HG03432 (cell line): Measurements from ENCODE around the gene MTOR.
"Not testable (repeated sequence)": the region's sequence is repeated elsewhere in the genome, so short reads cannot be mapped to it uniquely, and the experiment has no call there.

Experiments used
- ATAC-seq: cut with Tn5 transposase; IDR thresholded peaks from one replicate; pipeline ENCODE4 v1.9.1; 2021; ENCODE audit warnings: mild to moderate bottlenecking, moderate library complexity; ENCODE audit not compliant: unreplicated experiment

The MTOR gene

GRCh38 chr1:11125931-11126330 lies 136.4 kb downstream of the MTOR start:
- ATAC-seq = no peak

- no peak for ATAC-seq
Measured at GRCh38 chr1:11124965-11125364, 137.4 kb downstream of the MTOR start.

DNA sequence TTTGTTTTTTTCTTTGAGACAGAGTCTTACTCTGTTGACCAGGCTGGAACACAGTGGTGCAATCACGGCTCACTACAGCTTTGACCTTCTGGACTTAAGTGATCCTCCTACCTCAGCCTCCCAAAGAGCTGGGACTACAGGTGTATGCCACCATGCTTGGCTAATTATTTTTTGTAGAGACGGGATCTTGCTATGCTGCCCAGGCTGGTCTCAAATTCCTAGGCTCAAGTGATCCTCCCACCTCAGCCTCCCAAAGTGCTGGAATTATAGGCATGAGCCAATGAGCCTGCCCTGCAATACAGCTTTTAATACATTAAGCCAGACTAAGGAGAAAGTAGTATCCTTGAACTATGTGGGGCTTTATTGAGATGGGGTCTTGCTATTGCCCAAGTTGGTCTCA lies 146.0 kb downstream of the MTOR start:
- no peak for ATAC-seq

GRCh38 chr1:11114966-11115365 lies 147.4 kb downstream of the MTOR start:
- no peak for ATAC-seq

- no peak for ATAC-seq
Measured at GRCh38 chr1:11109047-11109760, 153.1 kb downstream of the MTOR start.

DNA sequence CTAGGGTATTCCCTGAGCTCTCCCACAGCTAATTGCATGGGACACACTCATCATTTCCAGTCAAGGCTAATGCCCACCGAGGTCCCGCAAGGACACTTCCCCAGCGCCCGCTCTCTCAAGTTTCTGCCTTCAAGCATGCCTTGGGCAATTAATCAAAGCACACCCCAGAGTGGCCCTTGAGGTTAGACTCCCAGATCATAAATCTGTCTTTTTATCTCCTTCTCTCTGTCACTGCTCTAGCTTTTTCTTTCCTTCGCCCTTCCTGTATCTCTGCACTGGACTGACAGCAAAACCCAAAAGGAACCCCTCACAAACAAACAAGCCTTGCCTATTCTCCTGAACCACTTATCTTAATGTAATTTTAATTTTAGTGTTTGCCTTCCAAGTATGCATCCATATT lies 154.8 kb downstream of the MTOR start:
- ATAC-seq = no peak

- ATAC-seq = no peak
Measured at GRCh38 chr1:11105586-11105985, 156.8 kb downstream of the MTOR start.

GRCh38 chr1:11101347-11101746 lies 161.0 kb downstream of the MTOR start:
- no peak for ATAC-seq

DNA sequence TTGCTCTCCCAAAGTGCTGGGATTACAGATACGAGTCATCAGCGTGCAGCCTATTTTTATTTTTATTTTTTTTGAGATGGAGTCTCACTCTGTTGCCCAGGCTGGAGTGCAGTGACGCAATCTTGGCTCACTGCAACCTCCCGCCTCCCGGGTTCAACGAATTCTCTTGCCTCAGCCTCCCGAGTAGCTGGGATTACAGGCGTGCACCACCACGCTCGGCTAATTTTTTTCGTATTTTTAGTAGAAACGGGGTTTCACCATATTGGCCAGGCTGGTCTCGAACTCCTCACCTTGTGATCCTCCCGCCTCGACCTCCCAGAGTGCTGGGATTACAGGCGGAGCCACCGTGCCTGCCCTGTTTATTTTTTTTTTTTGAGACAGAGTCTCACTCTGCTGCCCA lies 161.5 kb downstream of the MTOR start:
- not testable (repeated sequence) for ATAC-seq

DNA sequence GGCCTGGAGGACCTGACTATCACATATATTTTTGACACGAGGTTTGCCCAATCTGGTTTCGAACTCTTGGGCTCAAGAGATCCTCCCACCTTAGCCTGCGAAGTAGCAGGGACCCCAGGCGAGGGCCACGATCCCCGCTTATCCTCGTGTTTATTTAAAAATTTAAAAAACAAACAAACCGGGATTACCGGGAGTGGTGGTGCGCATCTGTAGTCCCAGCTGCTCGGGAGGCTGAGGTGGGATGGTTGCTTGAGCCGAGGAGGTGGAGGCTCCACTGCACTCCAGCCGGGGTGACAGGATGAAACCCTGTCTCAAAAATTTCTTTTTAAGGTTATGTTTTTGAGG lies 162.2 kb downstream of the MTOR start:
- ATAC-seq = no peak

DNA sequence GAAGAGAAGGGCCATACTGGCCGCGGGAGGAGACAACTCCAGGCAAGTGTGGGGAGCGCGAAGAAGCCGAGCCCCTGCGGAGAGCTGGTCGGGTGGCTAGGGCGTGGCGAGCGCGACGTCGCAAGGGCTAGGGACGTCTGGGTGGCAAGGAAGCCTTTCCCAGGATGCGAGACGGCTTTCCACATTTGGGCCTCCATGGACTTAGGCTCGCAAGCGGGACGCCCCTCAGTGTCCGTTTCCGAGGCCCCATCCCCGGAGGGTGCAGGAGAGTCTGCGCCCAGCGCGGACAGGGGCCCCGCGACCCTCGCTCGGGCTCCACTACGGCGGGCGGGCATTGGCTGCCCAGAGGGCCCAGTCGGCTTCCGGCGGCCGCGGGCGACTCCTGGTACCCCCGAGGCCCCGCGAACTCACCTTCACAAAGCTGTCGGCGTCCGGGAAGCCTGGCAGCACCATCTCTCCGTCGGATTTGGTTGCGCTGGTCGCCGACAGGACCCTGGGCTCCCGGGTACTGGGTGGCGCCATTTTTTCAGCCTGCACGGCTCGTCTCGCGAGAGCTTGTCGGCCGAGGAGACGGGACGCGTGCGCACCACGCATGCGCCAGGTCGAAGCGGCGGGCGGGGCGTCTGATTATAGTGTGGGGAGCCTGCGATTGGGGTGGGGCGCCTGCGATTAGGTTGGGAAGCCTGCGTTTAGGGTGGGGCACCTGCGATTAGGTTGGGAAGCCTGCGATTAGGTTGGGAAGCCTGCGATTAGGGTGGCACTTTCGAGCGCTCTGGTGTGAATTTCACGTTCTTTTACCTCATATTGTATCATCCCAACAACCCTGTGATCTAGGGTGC lies 162.8 kb downstream of the MTOR start, which contains the start of gene EXOSC10:
Gene EXOSC10, minus strand, starts transcription at position 560 of the 839 bp plus-strand sequence. Its CDS starts 38 bp downstream, at position 522.
- peak; percentile 92 for ATAC-seq

- no peak for ATAC-seq
Measured at GRCh38 chr1:11098931-11099309, 163.4 kb downstream of the MTOR start.

DNA sequence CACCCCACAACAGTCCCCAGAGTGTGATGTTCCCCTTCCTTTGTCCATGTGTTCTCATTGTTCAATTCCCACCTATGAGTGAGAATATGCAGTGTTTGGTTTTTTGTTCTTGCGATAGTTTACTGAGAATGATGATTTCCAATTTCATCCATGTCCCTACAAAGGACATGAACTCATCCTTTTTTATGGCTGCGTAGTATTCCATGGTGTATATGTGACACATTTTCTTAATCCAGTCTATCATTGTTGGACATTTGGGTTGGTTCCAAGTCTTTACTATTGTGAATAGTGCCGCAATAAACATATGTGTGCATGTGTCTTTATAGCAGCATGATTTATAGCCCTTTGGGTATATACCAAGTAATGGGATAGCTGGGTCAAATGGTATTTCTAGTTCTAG lies 178.6 kb downstream of the MTOR start:
- ATAC-seq = not testable (repeated sequence)

DNA sequence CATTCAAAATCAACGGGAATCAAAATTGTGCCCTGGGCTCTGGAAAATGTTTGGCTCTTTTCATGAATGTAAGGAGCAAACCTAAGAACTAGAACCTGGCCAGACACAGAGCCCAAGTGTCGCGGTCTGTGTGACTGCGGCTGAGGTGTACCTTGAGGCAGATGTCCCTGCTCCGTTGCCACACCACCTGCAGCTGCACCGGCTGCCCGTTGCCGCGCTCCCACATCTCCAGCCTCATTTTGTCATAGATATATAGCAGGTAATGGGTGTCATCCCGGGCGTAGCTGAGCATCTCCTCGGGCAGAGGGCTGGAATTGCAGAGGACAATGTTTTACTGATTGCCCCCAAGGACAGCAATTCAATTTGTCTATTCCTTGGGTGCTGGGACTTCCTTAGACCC lies 181.4 kb downstream of the MTOR start:
- ATAC-seq = no peak

- no peak for ATAC-seq
Measured at GRCh38 chr1:11078631-11079030, 183.7 kb downstream of the MTOR start.

- ATAC-seq = not testable (repeated sequence)
Measured at GRCh38 chr1:11073398-11073797, 189.0 kb downstream of the MTOR start.

- no peak for ATAC-seq
Measured at GRCh38 chr1:11072216-11072917, 190.0 kb downstream of the MTOR start.

DNA sequence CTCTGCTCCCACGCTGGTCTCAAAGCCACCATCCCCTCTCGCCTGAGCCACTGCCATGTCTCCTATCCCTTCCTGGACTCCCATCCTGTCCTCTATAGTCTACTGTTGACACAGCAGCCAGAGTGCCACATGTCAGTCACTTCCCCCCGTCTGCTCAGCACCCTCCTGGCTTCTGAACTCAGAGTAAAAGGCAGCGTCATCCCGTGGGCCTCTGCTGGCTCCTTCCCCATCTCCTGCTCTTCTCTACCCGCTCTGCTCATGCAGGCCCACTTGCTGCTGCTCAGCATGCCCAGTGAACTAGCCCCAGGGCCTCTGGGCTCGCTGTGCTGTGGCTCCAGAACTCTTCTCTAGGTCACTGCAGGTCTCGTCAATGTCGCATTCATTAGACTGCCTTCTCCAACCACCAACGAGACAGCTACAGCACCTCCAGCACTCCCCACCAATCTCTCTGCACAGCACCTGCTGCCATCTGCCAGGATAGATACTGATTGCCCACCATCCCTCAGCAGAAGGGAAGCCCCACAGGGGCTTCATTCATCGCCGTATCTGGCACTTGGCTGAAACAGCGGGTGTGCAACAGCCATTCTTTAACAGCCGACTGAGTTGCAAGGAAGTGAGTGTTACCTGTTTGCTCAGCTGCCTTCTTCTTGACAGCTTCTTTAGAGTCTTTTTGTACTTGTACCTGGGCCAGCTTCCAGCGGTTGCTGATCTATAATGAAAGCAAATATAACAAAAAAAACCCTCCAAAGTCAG lies 190.7 kb downstream of the MTOR start:
- no peak for ATAC-seq

DNA sequence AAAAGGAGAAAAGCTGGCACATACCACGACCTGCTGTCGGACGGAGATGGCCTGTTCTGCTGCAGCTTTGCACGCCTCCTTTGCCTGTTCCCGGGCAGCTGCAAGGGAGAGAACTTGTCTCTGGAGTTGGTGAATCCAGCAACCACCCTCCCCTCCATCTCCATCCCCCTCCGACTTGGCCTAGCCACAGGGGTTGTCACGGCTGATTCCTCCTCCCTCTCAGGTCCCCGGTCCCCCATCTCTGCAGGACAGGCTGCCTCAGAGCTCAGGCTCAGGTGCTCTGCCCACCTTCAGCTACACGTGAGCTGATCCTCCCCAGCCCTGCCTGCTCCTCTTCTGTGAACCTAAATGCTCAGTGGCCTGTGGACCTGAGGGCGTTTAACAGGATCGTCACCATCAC lies 191.5 kb downstream of the MTOR start:
- ATAC-seq = no peak

GRCh38 chr1:11068600-11069473 lies 193.5 kb downstream of the MTOR start:
- no peak for ATAC-seq
